Measurements from ENCODE around the gene PRR19.

The PRR19 gene

DNA sequence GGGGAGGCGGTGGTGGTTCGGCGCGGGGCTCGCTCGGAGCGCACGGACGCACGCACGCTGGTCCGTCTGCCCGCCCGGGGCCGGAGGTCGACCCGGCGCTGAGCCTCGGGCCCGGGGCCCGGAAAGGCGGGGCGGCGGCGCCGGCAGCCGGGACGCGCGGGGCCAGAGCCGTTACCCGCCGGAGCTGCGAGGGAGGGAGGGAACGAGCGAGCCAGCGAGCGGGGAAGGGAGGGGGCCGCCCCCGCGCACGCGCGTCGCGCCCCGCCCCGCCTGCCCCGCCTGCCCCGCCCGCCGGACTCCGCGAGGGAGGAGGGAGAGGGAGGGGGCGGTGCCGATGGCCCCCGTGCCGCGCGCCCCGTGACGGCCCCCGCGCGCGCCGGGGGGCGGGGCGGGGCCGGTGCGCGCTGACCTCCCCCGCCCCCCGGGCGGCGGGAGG, 17.8 kb upstream of the PRR19 start:
- peak; percentile 92 for DNase-seq (ENCODE audit: low spot score)

- DNase-seq (ENCODE audit: low spot score), result no peak
Measured at GRCh38 chr19:42284591-42285341, 17.2 kb upstream of the PRR19 start.

- DNase-seq (ENCODE audit: low spot score), result no peak
Measured at GRCh38 chr19:42285541-42285941, 16.4 kb upstream of the PRR19 start.

GRCh38 chr19:42285988-42286348, 16.0 kb upstream of the PRR19 start:
- no peak for DNase-seq (ENCODE audit: low spot score)

DNA sequence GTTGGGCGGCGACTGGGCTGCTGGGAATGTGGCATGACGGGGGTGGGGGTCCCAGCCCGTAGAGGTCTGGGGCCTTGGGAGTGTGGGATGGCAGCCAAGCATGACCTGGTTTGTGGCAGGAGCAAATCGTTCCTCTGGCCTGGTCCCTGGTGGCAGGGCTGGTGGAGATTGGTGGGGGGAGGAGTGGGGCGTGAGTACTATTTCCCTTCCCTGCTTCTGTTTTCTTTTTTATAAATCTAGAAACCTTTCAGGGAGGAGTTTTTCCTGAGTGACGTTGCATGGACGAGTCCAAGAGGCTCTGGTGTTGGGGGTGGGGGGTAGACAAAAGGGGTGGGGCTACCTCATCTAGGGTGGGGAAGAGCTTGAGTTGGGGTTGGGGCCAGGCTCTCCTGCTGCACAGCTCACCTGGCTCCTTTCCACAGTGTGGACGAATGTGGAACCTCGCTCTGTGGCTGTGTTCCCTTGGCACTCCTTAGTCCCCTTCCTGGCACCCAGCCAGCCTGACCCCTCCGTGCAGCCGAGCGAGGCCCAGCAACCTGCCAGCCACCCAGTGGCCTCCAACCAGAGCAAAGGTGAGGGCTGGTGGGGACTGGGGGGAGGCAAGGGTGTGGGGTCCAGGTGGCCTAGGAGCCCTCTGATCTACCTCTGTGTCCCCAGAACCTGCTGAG, 15.4 kb upstream of the PRR19 start:
- DNase-seq (ENCODE audit: low spot score), result peak; percentile 77

- DNase-seq (ENCODE audit: low spot score), result no peak
Measured at GRCh38 chr19:42287017-42287826, 14.7 kb upstream of the PRR19 start.

GRCh38 chr19:42287827-42288107, 14.2 kb upstream of the PRR19 start:
- DNase-seq (ENCODE audit: low spot score), result no peak

- no peak for DNase-seq (ENCODE audit: low spot score)
Measured at GRCh38 chr19:42288387-42288786, 13.5 kb upstream of the PRR19 start.

GRCh38 chr19:42288881-42289555, 12.9 kb upstream of the PRR19 start:
- no peak for DNase-seq (ENCODE audit: low spot score)

DNA sequence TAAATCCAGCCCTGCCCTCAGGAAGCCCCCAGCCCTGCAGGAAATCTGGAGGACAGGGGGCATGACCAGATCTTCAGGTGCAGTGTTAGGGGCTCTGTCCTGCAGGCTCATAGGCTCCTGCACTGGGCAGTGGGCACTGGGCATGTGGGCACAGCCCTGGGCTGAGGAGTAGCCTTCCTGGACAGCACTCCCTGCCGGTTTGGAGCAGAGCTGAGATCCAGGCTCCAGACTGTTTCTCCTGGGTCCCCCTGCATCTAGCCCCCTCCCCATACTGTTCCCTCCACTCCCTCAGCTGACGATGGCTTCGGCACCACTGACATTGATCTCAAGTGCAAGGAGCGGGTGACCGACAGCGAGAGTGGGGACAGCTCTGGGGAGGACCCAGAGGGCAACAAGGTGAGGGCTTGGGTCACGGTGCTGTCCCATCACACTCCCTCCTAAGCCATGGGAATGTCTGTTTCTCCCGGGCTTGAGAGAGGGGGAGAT, 12.3 kb upstream of the PRR19 start:
- no peak for DNase-seq (ENCODE audit: low spot score)

GRCh38 chr19:42290136-42290522, 11.8 kb upstream of the PRR19 start:
- DNase-seq (ENCODE audit: low spot score), result no peak

- peak; percentile 49 for DNase-seq (ENCODE audit: low spot score)
Measured at GRCh38 chr19:42290523-42291434, 11.2 kb upstream of the PRR19 start.

- no peak for DNase-seq (ENCODE audit: low spot score)
Measured at GRCh38 chr19:42291435-42291810, 10.5 kb upstream of the PRR19 start.

DNA sequence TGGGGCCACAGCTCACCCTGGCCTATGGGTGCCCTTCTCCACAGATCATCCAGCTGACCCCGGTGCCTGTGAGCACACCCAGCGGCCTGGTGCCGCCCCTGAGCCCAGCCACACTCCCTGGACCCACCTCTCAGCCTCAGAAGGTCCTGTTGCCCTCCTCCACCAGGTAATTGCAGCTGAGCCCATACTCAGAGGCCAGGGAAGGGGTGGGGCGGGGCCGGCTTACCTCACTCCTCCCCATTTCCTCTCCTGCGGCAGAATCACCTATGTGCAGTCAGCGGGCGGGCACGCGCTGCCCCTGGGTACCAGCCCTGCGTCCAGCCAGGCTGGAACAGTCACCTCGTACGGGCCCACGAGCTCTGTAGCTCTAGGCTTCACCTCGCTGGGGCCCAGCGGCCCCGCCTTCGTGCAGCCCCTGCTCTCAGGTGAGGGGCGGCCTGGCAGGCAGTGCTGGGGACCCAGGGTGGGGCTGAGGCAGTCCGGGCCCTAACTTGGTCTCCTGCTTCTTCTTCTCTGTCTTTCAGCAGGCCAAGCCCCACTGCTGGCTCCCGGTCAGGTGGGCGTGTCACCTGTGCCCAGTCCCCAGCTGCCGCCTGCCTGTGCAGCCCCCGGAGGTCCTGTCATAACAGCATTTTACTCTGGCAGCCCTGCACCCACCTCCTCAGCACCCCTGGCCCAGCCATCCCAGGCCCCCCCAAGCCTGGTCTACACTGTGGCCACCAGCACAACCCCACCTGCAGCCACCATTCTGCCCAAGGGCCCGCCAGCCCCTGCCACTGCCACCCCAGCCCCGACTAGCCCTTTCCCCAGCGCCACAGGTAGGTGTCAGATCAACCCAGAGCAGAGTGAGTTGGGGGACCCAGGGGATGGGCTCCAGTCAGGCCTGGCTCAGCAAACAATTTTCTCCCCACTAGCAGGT, 9.6 kb upstream of the PRR19 start:
- DNase-seq (ENCODE audit: low spot score), result no peak

GRCh38 chr19:42292963-42293362, 9.0 kb upstream of the PRR19 start:
- no peak for DNase-seq (ENCODE audit: low spot score)

GRCh38 chr19:42293540-42293939, 8.4 kb upstream of the PRR19 start:
- no peak for DNase-seq (ENCODE audit: low spot score)

GRCh38 chr19:42293948-42294347, 8.0 kb upstream of the PRR19 start:
- DNase-seq (ENCODE audit: low spot score), result no peak

DNA sequence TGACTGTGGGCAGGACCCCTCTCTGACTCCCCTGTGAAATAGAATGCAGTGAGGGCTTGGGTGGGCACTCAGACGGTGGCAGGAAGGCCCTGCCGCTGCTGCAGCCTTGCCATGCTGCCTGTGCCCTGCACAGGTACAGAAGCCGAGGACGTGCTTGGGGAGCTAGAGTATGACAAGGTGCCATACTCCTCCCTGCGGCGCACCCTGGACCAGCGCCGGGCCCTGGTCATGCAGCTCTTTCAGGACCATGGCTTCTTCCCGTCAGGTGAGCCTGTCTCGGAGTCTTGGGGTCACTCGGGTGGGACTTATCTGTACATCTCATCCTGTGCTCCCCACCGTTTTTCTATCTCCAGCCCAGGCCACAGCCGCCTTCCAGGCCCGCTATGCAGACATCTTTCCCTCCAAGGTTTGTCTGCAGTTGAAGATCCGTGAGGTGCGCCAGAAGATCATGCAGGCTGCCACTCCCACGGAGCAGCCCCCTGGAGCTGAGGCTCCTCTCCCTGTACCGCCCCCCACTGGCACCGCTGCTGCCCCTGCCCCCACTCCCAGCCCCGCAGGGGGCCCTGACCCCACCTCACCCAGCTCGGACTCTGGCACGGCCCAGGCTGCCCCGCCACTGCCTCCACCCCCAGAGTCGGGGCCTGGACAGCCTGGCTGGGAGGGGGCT, 7.3 kb upstream of the PRR19 start:
- no peak for DNase-seq (ENCODE audit: low spot score)

- DNase-seq (ENCODE audit: low spot score), result no peak
Measured at GRCh38 chr19:42295342-42295741, 6.6 kb upstream of the PRR19 start.
